Measurements from ENCODE around the gene ADAMTS9.

DNA sequence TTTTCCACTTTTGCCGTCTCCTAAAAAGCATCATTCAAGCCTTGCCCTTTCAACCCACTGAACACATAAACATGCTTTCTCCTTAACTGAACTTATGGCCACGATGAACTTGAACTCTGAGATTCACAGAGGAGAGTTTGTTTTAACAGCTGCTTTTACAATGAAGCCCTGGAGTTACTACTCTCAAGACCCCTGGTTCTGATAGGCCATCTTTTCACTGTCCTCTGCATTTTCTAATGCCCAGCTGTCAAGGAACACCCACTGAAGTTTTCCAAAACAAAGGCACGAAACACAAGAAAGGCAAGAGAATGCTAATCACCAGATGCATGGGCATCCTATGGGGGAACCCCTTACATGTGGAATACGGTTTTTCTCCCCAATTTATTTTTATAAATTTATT is 100.8 kb downstream of the ADAMTS9 start:
- TF ChIP-seq CEBPB (IDR thresholded peaks at IDR 0.05), result no peak
- TF ChIP-seq FOXM1 (IDR thresholded peaks at IDR 0.05; ENCODE audit: borderline replicate concordance, low read depth), result no peak
- TF ChIP-seq, protein P1, sequence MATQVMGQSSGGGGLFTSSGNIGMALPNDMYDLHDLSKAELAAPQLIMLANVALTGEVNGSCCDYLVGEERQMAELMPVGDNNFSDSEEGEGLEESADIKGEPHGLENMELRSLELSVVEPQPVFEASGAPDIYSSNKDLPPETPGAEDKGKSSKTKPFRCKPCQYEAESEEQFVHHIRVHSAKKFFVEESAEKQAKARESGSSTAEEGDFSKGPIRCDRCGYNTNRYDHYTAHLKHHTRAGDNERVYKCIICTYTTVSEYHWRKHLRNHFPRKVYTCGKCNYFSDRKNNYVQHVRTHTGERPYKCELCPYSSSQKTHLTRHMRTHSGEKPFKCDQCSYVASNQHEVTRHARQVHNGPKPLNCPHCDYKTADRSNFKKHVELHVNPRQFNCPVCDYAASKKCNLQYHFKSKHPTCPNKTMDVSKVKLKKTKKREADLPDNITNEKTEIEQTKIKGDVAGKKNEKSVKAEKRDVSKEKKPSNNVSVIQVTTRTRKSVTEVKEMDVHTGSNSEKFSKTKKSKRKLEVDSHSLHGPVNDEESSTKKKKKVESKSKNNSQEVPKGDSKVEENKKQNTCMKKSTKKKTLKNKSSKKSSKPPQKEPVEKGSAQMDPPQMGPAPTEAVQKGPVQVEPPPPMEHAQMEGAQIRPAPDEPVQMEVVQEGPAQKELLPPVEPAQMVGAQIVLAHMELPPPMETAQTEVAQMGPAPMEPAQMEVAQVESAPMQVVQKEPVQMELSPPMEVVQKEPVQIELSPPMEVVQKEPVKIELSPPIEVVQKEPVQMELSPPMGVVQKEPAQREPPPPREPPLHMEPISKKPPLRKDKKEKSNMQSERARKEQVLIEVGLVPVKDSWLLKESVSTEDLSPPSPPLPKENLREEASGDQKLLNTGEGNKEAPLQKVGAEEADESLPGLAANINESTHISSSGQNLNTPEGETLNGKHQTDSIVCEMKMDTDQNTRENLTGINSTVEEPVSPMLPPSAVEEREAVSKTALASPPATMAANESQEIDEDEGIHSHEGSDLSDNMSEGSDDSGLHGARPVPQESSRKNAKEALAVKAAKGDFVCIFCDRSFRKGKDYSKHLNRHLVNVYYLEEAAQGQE (IDR thresholded peaks at IDR 0.05; ENCODE audit: low read depth), result no peak
- TF ChIP-seq RAD21 (IDR thresholded peaks at IDR 0.05; ENCODE audit: low read depth), result no peak
- TF ChIP-seq TAF1 (IDR thresholded peaks at IDR 0.05; ENCODE audit: low read depth), result no peak
- TF ChIP-seq, protein P2, sequence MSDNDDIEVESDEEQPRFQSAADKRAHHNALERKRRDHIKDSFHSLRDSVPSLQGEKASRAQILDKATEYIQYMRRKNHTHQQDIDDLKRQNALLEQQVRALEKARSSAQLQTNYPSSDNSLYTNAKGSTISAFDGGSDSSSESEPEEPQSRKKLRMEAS (IDR thresholded peaks at IDR 0.05), result no peak
- no peak for TF ChIP-seq EGR1 (IDR thresholded peaks at IDR 0.05)
- no peak for TF ChIP-seq TEAD4 (IDR thresholded peaks at IDR 0.05)
- TF ChIP-seq YY1 (IDR thresholded peaks at IDR 0.05; ENCODE audit: low read depth), result no peak
- TF ChIP-seq, protein P3, sequence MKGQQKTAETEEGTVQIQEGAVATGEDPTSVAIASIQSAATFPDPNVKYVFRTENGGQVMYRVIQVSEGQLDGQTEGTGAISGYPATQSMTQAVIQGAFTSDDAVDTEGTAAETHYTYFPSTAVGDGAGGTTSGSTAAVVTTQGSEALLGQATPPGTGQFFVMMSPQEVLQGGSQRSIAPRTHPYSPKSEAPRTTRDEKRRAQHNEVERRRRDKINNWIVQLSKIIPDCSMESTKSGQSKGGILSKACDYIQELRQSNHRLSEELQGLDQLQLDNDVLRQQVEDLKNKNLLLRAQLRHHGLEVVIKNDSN (IDR thresholded peaks at IDR 0.05), result no peak
- TF ChIP-seq EP300 (IDR thresholded peaks at IDR 0.05; ENCODE audit: borderline replicate concordance), result no peak
- TF ChIP-seq ZBTB7A (IDR thresholded peaks at IDR 0.05; ENCODE audit: low read depth), result no peak
- no peak for TF ChIP-seq NFIC (IDR thresholded peaks at IDR 0.05)

Measured in Ishikawa (cell line).